ENCODE data around the gene PLEKHM3.

- TF ChIP-seq, protein P1, sequence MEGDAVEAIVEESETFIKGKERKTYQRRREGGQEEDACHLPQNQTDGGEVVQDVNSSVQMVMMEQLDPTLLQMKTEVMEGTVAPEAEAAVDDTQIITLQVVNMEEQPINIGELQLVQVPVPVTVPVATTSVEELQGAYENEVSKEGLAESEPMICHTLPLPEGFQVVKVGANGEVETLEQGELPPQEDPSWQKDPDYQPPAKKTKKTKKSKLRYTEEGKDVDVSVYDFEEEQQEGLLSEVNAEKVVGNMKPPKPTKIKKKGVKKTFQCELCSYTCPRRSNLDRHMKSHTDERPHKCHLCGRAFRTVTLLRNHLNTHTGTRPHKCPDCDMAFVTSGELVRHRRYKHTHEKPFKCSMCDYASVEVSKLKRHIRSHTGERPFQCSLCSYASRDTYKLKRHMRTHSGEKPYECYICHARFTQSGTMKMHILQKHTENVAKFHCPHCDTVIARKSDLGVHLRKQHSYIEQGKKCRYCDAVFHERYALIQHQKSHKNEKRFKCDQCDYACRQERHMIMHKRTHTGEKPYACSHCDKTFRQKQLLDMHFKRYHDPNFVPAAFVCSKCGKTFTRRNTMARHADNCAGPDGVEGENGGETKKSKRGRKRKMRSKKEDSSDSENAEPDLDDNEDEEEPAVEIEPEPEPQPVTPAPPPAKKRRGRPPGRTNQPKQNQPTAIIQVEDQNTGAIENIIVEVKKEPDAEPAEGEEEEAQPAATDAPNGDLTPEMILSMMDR (IDR thresholded peaks at IDR 0.05) = no peak
- TF ChIP-seq POLR2A (IDR thresholded peaks at IDR 0.05) (no peak), EP300 (IDR thresholded peaks at IDR 0.05) (no peak), POLR2AphosphoS5 (IDR thresholded peaks at IDR 0.05) (no peak)
These were observed 169.7 kb downstream of the PLEKHM3 start for GRCh38 chr2:207855591-207855990.
